Endometrium (tissue), 2 donors: ENCODE data around the gene TMIGD3.

ENCODE experiments used
- FAIRE-seq: peaks from 2 replicates; lab custom pipeline; 2012; peaks lifted over from hg19 to GRCh38; lab: Jason Lieb, UNC
- donor health status: control.
- donor health status: control.

TMIGD3 gene

DNA sequence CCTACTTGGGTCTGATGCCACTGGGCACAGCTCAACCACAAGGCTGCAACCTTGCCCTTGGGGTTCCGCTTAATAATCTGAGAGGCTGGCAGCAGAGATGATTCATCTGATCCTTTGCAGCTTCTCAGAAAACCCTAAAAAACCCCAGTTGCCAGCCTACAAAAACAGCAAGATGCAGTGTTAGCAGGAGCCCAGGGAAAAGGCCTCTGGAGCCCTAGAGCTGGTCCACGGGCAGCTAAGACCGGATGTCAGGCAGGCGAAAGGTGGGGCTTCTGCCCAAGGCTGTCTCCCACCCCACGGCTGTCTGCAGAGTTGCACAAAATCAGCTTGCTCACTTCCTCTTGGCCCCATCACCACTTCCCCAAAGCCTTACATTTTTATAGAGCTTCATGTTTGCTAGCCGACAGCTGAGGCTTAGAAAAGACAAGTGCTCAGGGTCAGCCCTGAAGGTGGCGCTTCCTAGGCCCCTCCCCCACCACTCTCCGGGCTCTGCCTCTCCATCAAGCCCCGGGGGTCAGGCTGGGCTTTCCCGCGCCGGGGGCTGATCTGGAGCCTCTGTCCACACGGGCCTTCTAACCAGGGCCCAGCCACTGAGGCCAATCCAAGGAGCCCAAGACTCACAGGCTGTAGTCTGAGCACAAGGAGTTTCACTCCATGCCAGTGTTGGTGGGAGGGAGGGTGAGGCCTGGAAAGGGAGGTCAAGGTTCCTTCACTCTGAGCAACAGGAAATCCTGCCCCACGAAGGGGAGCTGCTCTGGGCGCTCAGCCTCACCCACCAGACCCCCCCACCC is 4.2 kb upstream of the TMIGD3 start:
- FAIRE-seq = no peak

DNA sequence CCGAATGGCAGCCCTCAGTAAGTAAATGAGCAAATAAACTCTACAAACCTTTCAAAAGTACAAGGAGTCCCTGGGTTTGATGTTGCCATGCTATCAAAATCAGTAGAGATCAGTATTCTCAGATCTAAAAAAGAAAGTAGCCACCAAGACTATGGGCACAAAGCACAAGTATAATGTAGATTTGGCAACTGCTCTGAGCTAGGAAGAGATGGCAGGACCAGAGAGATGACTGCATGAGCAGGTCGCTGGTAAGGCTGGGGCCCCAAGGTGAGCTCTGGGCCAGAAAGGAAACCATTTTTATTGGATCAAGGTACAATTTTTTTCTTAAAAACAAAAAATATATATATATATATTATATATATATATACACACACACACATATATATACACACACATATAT is 3.1 kb upstream of the TMIGD3 start:
- no peak for FAIRE-seq

- no peak for FAIRE-seq
These were observed 2.2 kb upstream of the TMIGD3 start for GRCh38 chr1:111505641-111506119.

- no peak for FAIRE-seq
These were observed 664 bp upstream of the TMIGD3 start for GRCh38 chr1:111504097-111504496.

GRCh38 chr1:111501645-111502044 is 1.8 kb downstream of the TMIGD3 start:
- no peak for FAIRE-seq

DNA sequence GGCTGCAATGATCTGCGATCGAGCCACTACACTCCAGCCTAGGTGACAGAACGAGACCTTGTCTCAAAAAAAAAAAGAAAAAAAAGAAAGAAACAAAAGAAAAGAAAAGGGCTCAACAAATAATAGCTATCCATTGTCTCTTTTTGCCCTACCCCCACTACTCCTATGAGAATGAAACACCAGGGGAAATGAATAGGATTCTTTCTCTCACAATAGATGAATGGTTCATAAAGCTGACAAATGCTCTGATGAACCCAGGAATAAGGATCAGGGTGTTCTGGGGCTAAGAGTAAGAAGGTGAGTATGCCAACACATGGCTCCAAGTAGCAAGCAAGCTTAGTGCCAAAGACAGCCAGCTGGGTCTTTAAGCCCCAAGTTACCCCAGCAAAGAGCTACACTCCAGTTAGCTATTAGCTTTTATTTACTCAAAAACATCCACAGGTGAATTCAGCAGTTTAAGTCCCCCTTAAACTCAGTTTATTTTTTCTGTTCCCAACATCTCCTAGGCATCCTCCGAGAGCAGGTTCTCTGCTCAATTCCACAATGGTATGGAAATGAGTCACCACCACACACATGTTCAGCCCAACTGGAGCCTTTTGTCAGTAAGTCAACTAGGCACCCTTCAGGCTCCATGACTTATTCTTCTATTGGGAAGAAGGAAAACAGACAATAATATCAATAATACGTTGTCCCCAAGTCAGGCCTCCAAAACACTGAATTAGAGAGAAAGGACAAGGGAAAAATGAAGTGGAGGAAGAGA is 4.2 kb downstream of the TMIGD3 start:
- FAIRE-seq = no peak

GRCh38 chr1:111497592-111497991 is 5.8 kb downstream of the TMIGD3 start:
- FAIRE-seq = no peak

GRCh38 chr1:111496398-111496797 is 7.0 kb downstream of the TMIGD3 start:
- no peak for FAIRE-seq

- no peak for FAIRE-seq
These were observed 12.4 kb downstream of the TMIGD3 start for GRCh38 chr1:111491070-111491469.

- no peak for FAIRE-seq
These were observed 13.2 kb downstream of the TMIGD3 start for GRCh38 chr1:111490220-111490619.

DNA sequence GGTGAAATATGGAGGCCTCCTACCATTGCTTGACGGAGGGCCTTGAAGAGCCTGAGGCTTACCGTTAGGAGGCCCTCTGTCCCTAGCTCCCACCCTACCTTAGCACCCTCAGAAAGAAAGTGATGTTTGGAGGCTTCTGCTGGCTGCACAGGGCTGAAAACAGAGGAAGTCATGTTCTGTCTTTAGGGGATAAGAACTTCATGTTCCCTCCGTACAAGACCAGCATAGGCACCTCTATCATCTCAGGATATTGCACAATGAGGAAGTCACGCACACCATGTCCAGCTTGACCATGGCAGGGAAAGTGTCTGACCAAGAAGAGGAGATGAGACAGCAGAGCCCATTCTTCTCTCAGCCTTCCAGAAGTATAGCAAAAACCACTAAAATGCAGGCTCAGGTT is 13.8 kb downstream of the TMIGD3 start:
- FAIRE-seq = no peak

GRCh38 chr1:111488669-111489068 is 14.8 kb downstream of the TMIGD3 start:
- no peak for FAIRE-seq

- no peak for FAIRE-seq
These were observed 16.3 kb downstream of the TMIGD3 start for GRCh38 chr1:111487133-111487532.

DNA sequence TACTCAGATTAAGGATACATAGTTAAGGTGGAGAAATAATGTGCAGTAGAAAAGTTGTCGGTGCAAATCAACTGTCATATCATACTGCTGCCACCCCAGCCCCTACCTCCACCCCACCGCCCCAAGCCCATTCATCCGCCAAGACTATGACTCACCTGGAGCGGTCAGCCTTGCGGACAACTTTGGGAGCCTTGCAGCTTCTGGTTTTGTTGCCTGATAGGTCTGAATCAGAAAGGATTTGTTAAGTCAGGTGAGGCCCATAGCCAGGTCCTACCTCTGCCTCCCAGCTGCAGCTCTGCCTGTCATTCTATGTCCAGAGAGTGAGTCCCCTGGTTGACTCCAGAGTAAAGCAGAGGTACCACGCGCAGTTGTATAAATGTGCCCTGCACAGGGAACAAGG is 17.0 kb downstream of the TMIGD3 start:
- no peak for FAIRE-seq

DNA sequence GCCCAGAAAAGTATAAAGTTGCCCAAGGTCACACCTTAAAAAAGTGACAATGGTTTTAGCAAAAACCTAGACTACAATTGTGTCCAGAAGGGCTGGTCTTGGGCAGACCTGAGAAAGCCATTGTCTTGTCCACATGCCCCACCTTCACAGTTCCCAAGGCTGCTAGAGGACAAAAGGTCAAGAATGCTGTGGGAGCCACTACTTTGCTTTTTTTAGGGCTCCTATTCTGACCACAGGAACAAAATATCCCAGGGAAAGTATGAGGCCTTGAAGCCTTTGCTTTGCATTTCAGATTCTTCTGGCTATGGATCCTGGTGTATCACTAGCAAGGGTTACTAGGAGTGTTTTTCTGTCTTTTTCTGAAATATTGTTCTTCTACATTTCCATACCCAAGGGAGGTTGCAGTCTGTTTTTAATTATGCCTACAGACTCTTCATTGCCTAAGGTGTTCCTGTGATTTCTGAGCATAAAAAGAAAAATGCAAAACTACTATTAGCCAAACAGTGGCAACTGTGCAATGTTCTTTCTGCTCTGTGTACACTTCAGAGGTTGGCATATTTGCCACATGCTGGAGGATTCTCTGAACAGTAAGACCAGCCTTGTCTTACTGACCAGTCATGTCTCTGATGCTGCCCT is 18.9 kb downstream of the TMIGD3 start:
- no peak for FAIRE-seq

DNA sequence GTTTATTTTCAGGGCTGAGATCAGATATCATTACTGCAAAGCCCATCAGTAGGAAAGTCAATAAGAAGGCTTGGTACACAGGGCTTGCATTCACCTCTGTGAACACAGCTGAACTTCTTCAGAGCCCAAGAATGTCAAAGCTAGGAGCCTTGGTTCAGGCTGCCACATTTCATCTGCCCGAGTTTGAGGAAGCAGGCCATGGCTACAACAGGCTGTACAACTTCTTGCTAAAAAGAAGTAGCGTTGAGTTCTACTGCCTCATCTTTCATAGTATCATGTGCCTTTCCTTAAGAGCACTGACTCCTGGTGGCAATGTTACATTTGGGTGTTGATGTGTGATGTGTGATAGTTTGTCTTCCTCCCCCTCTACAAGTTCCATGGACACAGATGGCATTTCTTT is 19.6 kb downstream of the TMIGD3 start:
- FAIRE-seq = no peak

DNA sequence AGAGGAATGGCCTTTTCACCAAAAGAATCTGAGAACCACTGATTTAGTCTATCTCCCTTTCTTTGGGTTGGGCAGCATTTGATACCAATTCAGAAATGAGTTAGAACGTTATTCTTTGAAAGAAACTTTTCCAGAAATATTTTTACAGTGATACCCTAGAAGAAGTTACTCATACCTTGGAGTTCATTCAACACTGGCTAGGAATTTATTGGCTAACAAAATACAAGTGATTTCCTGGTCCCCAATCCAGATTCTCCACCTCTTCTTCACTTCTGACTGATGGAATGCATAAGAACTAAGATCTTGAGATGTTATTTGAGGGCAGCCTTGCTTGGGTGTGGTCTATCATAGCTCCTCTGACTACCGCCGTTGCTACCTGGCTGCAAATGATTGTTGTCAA is 20.3 kb downstream of the TMIGD3 start:
- no peak for FAIRE-seq

- no peak for FAIRE-seq
These were observed 21.8 kb downstream of the TMIGD3 start for GRCh38 chr1:111481387-111482221.

- no peak for FAIRE-seq
These were observed 22.8 kb downstream of the TMIGD3 start for GRCh38 chr1:111480674-111481073.

GRCh38 chr1:111476761-111477309 is 26.6 kb downstream of the TMIGD3 start:
- no peak for FAIRE-seq

- no peak for FAIRE-seq
These were observed 27.2 kb downstream of the TMIGD3 start for GRCh38 chr1:111476214-111476613.

DNA sequence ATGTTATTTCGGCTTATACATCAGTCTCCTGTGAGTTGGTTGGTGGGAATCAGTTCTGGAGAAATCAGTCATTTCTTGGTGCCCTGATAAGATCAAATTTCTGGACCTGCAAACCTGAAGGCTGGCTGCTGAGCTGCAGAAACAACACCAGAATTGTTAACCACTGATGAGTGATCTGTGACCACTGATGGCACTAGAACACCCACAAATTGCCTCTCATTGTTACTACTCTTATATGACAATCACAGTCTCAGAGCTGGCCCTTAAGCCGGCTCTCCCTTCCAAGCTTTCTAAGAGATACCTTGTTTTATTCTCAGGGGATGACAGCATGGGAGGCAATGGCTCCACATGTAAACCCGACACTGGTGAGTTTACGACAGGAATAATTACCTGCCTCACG is 27.7 kb downstream of the TMIGD3 start:
- FAIRE-seq = no peak
